HG02642 (cell line): ENCODE results near the gene RAB44.

ENCODE experiments used
- ATAC-seq: cut with Tn5 transposase; IDR thresholded peaks from one replicate; pipeline ENCODE4 v1.9.1; 2021; ENCODE audit warnings: mild to moderate bottlenecking; ENCODE audit not compliant: unreplicated experiment, poor library complexity

Gene RAB44

DNA sequence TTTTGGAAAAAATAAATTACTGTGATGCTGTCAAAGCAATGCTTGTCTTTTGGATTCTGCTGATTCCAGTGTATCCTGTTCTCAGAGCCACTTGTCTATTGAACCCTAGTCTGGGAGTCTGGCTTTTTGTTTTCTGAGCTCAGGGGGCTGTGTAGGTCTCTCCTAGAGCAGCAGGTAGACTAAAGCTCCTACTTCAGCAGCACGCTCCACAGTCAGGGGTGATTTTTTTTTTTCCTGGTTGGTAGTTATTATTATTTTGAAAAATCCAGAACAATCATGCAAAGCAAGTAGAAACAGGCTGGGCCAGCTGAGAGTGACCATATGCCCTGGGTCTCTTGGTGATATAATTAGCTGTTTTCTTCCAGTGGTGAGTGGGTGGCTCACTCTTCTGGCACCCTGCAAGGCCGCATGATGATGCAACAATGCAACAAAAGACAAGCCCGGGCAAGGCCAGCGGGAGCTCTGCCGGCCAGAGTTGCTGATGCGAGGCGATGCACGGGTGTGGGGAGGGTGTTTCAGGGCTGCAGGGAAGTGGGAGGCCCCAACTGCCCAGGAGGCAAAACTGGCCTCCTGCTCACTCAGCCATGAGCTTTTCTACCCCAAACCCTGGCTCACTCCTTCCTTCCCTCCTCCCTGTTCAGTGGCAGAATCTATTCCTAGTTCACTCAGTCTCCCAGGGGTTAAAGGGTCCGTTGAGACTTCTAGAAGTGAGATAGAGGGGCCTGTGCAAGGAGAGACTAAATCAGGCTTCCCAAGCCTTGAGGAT is 30.6 kb upstream of the RAB44 start:
- ATAC-seq: peak; percentile 77

DNA sequence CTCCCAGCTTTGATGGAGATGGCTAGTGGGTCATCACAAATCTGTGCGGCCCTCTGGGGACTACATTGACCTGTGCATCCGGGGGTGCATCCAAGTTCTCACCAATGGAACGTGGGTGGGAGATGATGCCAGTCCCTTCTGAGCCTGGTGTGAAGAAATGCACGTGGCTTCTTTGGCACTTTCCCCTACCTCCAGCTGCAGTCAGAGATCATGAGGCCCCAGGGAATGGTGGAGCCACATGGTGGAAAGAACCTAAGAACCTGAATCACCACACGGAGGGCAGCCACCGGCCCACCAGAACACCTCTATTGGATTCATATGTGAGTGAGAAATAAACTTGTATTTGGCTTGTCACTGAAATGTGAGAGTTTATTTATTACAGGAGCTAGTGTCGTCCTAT is 29.0 kb upstream of the RAB44 start:
- ATAC-seq: no peak

DNA sequence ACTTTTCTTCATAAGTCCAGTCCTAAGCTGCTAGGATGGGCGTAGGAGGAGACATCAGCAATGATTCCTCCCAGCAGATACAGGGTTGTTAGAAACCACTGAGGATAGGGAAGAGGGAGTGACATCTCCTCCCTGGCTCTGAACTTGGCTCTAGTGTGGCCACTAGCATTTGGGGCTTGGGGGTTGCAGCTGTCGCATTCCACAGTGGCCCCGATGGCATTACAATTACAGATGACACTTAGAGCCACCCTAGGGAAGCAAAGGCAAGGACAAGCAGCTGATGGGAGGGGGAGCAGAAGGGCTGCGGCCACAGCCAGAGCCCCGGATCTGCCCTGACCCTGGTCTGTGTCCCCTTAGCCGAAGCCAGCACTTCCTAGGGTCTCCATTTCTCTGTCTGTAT is 28.6 kb upstream of the RAB44 start:
- ATAC-seq: no peak

DNA sequence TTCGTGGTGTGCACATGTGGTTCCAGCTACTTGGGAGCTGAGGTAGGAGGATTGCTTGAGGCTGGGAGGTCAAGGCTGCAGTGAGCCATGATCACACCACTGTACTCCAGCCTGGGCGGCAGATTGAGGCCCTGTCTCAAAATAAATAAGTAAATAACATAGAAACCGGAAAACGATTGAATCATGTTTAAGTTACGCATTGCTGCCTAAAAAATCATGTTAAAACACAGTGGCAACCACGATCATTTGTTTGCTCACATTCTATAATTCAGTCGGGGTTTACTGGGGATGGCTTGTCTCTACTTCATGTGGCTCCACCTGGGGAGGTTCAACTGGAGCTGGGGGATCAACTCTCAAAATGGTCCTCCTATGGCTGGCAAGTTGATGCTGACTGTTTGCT is 27.4 kb upstream of the RAB44 start:
- no peak for ATAC-seq

DNA sequence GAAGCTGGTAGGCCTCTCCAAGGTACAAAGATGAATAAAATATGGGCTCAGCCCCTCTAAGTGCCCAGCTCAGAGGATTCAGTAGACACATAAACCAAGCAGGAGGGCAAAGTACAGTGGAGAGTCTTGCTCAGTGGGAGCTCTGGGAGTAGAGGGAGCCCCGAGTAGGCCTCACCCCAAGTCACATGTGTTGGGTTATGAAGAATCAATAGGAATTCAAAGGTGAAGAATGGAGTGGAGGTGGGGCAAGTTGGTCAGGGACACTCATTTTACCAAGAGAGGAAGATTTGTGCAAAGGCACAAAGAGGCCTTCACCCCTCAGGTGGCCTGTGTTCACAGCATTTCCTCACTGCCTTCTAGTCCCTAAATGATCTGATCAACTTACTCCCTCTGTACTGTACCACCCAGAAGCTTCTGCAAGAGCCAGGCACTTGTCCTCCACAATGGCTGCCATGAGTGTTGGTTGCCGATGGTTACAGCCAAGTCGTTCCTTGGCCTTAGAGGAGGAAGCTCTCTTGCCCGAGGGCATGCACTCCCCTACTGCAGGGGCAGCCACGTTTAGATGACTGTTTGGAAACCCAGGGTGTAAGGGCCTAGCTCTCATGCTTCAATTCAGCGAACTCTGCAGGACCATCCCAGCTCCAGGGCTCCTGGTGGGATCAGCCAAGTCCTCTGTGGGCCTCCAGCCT is 25.8 kb upstream of the RAB44 start:
- ATAC-seq: no peak

DNA sequence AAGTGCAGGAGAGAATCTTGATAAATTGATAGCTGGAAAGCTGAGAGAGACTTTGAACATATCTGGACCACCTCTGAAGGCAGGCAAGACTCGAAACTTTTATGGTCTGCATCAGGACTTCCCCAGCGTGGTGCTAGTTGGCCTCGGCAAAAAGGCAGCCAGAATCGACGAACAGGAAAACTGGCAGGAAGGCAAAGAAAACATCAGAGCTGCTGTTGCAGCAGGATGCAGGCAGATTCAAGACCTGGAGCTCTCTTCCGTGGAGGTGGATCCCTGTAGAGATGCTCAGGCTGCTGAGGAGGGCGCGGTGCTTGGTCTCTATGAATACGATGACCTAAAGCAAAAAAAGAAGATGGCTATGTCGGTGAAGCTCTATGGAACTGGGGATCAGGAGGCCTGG is 23.7 kb upstream of the RAB44 start:
- no peak for ATAC-seq

DNA sequence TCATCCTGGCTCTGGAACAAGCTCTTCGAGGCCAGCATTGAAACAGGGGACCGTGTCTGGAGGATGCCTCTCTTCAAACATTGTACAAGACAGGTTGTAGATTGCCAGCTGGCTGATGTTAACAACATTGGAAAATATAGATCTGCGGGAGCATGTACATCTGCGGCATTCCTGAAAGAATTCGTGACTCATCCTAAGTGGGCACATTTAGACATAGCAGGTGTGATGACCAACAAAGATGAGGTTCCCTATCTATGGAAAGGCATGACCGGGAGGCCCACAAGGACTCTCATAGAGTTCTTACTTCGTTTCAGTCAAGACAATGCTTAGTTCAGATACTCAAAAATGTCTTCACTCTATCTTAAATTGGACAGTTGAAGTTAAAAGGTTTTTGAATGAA is 22.7 kb upstream of the RAB44 start:
- ATAC-seq: no peak

DNA sequence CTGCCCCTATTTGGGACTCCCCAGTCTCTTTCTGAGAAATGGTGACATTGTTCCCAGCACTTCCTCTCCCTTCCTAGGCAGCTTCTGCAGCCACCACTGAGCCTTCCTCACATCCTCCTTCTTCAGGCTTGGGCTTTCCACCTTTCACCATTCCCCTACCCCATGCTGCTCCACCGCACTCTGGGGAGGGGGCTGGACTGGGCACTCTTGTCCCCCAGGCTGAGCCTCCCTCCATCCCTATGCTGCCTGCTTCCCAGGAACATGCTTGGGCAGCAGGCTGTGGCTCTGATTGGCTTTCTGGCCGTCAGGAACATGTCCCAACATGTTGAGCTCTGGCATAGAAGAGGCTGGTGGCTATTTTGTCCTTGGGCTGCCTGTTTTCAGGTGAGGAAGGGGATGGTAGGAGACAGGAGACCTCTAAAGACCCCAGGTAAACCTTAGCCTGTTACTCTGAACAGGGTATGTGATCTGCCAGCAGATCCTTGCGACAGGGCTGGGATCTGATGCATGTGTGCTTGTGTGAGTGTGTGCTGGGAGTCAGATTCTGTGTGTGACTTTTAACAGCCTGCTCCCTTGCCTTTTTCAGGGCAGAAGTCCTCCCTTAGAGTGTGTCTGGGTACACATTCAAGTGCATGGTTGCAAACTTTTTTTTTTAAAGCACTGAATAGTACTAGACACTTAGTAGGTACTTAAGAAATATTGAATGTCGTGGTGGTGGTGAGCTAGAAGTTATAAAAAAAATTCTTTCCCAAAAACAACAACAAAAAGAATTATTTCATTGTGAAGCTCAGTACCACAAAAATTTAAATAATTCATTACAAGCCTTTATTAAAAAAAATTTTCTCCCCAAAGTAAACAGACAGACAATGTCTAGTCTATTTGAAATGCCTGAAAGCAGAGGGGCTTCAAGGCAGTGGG is 21.2 kb upstream of the RAB44 start:
- ATAC-seq: no peak

DNA sequence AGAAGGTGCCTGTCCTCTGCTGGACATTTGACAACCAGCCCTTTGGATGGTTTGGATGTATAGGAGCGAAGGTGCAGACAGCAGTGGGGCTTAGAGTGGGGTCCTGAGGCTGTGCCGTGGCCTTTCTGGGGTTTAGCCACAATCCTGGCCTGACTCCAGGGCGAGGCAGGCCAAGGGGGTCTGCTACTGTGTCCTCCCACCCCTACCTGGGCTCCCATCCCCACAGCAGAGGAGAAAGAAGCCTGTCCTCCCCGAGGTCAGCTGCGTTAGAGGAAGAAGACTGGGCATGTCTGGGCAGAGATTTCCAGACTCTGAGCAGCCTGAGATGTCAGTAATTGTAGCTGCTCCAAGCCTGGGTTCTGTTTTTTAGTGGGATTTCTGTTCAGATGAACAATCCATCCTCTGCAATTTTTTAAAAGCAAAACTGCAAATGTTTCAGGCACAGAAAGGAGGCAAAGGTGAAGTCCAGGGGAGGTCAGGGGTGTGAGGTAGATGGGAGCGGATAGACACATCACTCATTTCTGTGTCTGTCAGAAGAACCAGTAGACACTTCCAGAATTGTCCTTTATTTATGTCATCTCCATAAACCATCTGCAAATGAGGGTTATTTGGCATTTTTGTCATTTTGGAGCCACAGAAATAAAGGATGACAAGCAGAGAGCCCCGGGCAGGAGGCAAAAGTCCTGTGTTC is 20.4 kb upstream of the RAB44 start:
- no peak for ATAC-seq

DNA sequence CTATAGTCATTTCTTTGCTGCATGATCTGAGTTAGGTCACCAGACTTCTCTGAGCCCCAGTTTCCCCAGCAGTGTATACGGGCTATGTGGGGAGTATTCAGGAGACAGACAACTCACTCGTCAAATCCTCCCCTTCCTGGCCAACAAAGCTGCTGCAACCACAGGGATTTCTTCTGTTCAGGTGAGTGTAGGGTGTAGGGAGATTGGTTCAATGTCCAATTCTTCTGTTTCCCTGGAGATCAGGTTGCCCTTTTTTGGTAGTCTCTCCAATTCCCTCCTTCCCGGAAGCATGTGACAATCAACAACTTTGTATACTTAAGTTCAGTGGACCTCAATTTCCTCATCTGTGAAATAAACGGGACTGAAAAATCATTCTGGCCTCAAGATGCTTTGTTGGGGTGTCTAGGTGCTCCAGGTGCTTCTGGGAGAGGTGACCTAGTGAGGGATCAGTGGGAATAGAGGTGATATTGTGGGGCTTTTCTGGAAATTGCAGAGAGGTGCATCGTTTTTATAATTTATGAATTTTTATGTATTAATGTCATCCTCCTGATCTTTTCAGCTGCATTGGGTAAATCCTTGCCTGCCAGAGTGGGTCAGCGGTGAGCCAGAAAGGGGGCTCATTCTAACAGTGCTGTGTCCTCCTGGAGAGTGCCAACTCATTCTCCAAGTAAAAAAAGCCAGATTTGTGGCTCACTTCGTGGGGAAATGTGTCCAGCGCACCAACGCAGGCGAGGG is 19.7 kb upstream of the RAB44 start:
- ATAC-seq: no peak

DNA sequence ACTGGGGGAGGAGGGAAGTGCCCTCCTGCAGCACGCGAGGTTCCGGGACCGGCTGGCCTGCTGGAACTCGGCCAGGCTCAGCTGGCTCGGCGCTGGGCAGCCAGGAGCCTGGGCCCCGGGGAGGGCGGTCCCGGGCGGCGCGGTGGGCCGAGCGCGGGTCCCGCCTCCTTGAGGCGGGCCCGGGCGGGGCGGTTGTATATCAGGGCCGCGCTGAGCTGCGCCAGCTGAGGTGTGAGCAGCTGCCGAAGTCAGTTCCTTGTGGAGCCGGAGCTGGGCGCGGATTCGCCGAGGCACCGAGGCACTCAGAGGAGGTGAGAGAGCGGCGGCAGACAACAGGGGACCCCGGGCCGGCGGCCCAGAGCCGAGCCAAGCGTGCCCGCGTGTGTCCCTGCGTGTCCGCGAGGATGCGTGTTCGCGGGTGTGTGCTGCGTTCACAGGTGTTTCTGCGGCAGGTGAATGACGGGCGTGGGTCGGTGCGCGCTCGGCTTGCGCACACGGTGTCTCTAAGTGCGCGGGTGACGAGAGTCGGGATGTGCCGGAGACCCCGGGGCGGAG is 19.1 kb upstream of the RAB44 start, which contains the start of gene CDKN1A:
CDKN1A (plus strand) TSS at position 227 of the 555 bp plus-strand sequence. CDS start 5,388 bp downstream, outside the sequence.
- ATAC-seq: peak; percentile 56

DNA sequence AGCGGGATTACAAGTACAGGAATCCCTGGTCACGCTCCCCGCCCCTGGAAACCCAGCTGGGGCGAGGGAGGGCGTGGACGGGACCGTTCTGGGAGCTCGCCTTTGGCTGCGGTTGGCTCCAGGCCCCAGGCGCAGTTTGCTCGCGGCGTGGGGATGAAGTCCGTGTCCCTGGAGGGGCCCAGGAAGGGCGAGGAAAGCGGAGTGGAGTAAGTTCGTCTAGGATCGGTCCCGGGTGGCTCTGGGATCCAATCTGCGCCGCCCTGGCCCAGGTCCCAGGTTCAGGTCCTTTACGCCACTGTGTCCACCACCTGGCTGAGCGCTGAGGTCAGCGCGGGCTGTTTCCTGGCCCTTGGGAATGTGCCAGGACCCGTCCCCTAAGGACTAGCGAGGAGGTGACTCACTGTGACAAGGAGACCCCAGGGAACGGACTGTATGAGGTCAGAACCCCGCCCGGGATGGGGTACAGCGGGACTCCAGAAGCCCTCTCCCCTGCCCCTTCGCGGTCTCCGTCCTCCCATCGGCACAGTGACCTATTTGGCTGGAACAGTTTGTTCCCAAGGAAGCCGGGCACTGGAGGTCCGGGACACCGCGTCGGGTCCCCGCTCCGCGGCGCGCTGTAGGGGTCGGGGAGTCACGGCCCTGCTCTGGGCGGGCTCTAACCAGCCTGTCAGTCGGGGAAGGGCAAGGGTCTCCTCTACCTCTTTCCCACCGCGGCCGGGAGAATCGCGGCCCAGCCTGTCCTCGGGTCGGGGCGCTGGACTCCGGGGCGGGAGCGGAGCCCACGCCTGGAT is 18.4 kb upstream of the RAB44 start:
- peak; percentile 0 for ATAC-seq

DNA sequence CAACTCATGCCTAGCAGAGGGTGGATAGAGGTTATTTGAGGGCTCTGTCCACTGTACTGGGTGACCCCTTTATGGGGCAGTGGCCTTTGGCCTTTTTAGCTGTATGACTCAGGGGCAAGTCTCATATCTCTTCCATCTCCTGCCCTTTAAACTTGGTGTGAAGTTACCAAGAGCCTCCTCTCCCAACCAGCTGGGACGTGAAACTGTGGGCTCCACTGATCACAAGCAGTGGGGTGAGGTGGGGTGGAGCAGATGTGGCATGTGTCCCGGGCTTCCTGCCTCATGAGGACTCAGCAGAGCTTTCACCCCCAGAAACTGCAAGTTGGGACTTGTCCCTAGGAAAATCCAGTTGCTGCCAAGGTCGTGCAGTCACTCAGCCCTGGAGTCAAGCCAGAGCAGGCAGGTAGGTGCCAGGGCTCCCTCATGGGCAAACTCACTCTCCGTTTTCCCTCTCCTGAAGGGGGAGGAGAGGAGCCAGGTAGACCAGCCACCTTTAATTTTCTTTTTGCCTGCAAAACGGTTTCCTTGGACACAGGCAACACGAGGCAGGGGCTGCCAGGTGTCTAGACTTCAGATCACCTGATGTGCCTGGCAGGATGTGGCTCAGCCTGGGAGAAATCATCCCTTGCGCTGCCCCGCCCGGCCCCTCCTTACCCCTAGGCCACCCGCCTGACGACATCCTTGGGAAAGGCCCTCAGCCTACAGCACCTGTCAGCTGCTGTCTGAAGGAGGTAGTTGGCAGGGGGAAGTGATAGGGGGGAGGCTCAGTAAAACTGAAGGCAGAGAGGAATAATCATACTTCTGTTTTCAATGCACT is 15.1 kb upstream of the RAB44 start:
- ATAC-seq: no peak

DNA sequence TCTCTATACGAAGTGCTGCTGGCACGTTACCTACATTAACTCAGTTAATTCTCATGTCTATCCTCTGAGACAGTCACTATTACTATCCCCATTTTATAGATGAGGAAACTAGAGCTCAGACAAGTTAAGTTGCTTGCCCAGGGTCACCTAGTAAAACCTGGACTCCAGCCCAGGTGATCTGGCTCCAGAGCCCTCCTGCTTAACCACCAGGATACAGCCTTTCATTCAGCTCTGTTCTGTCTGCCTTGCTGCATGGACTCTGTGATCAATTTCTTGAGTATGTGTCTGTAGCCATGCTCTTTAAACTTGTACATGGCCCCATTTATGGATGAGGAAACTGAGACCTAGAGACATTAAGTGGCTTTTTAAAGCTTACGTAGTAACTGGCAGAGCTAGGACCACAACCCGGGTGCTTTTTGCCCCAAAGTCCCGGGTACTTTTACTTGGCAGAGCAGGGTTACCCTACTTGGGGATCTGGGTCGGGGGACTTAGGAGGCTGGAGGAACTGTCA is 14.4 kb upstream of the RAB44 start:
- no peak for ATAC-seq

DNA sequence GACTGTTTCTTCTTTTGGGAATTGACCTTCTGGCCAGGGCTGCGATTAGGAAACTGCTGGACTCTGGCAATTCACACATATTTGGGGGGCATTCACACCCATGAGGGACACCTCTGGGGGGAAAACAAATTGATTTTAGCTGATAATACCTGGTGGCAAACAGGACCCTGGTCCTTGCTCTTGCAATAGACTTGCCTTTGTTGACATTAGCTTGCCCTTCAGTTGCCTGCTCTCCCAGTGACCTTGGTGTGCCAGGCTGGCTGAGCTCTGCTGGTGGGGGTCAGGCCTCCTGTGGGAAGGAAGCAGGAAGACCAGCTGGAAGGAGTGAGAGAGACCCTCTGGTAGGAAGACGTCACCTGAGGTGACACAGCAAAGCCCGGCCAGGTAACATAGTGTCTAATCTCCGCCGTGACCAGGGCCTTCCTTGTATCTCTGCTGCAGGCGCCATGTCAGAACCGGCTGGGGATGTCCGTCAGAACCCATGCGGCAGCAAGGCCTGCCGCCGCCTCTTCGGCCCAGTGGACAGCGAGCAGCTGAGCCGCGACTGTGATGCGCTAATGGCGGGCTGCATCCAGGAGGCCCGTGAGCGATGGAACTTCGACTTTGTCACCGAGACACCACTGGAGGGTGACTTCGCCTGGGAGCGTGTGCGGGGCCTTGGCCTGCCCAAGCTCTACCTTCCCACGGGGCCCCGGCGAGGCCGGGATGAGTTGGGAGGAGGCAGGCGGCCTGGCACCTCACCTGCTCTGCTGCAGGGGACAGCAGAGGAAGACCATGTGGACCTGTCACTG is 13.8 kb upstream of the RAB44 start:
- no peak for ATAC-seq

DNA sequence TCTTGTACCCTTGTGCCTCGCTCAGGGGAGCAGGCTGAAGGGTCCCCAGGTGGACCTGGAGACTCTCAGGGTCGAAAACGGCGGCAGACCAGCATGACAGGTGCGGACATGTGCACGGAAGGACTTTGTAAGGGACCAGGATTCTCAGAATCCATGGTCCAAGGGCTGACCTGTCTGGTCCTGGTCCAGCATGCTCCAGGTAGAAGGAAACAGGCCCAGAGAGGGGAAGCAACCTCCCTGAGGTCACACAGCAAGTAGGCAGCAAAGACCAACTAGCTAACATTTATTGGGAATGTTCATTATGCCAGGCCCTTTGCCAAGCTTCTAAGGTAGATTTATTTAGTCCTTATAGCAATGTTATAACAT is 13.2 kb upstream of the RAB44 start:
- no peak for ATAC-seq
